GM21529 (cell line): ENCODE measurements around the gene CRHR2.
"Not testable (repeated sequence)": the region's sequence is repeated elsewhere in the genome, so short reads cannot be mapped to it uniquely, and the experiment has no call there.

Source experiments
- ATAC-seq: cut with Tn5 transposase; IDR thresholded peaks from one replicate; pipeline ENCODE4 v1.9.1; 2021; ENCODE audit not compliant: unreplicated experiment

Gene CRHR2

GRCh38 chr7:30682212-30683083, at the start of gene CRHR2:
Gene CRHR2 (minus strand): TSS chr7:30682456. CDS start chr7:30682280, 176 bp downstream.
- ATAC-seq, result no peak

DNA sequence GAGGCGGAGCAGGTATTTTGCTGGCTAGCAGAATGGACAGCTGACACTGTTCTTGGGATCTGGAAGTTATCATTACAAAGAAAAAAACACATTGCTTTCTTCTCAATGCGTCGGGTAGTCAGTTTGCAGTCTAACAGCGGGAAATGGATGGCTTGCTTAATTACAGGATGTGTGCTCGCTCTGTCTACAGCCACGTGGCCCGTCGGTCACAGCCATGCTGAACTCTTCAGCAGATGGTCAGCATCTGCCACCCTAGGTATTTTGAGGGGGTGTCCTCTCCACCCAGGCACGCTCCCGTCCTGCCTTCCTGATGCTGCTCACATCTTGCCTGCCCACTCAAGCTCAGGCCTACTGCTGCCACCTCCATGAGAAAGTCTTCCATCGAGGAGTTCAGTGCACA, 49.3 kb upstream of the CRHR2 start:
- ATAC-seq, result no peak

DNA sequence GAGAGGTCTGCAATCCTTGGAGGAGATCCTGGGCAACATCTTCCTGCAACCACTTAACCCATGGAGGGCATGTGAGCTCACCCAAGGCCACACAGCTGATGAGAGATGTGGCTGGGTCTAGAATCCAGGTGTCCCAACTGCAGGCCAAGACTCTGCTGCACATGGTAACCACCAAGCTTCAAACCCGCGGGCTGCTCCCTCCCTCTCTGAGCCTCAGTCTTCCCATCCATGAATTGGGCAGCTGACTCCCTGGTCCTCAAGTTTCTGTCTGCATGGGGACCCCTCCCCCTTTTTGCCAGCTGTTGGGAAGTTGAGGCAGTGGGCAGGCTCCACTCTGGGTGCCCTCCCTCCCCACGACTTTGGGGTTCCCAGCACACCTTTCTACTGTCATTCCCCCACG, 48.7 kb upstream of the CRHR2 start:
- ATAC-seq, result no peak

GRCh38 chr7:30730097-30730496, 47.8 kb upstream of the CRHR2 start:
- ATAC-seq, result no peak

DNA sequence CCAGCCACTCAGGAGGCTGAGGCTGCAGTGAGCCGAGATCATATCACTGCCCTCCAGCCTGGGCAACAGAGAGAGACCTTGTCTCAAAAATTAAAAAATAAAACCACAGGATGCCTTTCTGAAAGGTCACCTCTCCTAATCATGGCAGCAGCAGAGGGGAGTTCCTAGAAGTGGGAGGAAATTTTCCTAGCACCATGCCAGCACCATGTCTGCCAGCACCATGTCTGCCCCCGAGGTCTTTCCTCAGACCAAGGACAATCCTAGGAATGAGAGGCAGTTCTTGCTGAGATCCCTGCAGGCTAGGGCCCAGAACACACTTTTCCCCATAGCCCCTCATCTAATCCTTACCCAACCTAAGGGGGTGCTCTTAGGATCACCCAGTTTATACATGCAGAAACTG, 47.4 kb upstream of the CRHR2 start:
- no peak for ATAC-seq

GRCh38 chr7:30728591-30729100, 46.4 kb upstream of the CRHR2 start:
- ATAC-seq, result no peak

DNA sequence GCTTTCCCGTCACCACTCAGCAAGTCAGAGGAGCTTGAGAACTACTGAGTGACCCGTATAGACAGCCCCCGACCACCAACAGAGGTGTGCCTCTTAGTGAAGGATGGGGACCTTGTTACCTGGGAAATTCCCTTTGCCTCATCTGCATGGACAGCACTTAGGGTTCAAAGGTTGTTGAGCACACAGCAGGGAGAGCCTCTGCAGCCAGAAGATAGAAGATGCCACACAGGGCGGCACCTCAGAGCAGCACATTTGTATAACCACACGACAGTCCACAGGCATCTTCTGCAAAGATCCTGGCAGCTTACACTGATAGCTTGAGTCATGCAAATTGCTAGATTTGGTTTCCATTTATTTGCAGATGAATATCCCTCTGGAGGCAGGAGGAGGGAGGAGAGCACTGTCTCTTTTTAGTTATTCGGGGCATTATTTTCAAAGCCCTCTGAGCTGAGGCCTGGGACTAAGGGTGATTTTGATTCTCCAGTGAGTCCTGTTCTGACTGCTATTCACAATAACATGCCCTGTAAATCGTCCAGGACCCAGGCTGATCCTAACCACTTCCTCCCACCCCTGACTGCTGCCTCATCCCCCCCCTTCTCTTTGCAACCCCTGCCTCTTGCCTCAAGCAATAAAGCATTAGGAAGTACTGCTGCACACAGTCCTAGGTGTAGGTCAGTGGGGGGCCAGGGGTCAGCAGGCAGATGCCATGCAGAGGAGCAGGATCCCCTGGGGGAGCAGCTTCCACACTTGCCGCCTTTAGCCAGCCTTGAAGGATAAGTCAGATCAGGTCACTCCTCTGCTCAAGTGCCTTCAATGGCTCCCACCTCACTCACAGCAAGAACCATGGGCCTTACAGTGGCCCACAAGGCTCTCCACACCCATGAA, 45.0 kb upstream of the CRHR2 start:
- peak; percentile 54 for ATAC-seq

DNA sequence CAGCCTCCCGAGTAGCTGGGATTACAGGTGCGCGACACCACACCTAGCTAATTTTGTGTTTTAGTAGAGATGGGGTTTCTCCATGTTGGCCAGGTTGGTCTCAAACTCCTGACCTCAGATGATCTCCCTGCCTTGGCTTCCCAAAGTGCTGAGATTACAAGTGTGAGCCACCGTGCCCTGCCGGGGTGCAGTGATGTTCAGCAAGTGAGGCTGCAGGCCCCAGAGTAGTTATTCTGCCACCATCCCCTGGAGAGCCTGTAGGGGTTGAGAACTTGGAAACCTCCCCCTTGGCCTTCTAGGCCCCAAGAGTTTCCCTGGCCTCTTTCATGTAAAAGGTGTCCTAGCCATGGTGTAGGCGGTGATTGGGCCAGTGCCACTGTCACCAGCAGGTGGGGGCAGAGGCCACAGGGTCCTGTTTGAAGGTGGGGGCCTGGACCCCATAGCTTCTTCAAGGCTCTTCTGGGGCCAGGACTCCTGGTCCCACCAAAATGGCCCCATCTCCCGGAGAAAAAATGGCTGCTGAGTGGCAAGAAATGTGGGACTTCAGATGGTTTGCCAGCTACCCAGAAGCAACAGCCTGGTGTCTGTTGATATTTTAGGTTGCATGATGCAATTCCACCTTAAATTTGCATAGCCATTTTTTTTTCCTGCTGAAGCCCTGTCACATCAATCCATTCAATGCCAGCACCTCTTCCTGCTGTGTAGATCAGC, 44.2 kb upstream of the CRHR2 start:
- no peak for ATAC-seq

DNA sequence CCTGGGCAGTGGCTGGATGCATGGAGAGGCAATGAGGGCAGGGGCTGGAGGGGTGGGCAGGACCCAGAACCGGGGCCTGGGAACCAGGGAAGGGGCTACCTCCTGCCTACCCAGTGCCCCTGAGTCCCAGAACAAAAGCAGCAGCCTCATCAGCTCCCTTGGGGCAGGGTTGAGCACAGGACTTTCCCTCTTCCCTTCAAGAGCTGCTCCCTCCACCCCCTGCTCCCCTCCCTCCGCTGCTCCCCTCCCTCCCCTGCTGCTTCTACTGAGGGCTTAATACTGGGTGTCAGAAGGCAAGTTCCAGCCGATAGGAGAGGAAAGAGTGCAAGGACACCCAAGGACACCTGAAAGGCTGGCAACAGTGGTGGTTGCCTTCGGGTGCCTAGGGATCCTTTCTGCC, 41.5 kb upstream of the CRHR2 start:
- no peak for ATAC-seq

DNA sequence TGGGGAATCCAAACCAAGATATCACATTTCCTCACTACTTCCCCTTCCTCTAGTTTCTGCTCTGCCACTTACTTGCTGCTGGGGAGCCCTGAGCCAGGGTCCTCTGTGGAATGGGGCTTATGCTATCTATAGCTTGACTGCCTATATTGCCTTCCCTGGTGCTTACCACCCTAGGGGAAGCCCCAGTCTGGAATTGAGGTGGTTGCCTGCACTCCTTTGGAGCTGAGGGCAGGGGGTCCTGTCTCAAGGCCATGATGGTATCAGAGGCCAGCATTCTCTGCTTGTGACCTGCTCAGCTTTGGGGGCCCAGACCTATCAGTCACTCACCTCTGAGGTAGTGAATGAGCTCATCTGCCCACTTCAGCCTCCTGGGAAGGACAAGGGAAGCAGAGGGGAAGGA, 40.4 kb upstream of the CRHR2 start:
- ATAC-seq, result no peak

DNA sequence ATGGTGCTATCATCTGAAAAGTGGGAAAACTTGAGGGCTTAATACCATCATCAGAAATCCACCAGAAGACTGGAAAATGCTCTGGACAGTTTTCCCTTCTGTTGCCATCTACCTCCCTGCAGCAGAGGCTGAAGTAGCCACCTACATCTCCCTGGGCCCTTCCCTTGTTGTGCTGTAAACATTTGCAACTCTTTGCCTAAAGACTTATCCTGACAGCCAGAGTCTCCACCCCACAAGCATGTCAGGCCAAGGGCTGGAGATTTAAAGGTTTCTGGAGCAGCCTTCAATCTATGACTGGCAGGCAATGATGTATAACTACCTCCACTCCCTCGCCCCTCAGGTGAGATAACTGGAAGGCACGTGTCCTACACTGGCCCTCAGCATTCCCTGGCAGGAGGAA, 39.9 kb upstream of the CRHR2 start:
- no peak for ATAC-seq

- no peak for ATAC-seq
These were observed 39.0 kb upstream of the CRHR2 start for GRCh38 chr7:30721211-30721610.

DNA sequence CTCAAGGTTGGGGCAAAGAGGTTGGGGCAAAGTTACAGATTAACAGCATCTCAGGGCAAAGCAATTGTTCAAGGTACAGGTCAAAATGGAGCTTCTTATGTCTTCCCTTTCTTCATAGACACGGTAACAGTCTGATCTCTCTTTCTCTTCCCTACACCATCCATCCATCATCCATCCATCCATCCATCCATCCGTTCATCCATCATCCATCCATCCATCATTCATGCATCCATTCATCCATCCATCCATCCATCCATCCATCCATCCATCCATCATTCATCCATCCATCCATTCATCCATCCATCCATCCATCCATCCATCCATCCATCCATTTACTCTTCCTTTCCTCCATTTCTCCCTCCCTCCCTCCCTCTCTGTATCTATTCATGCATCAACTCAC, 37.2 kb upstream of the CRHR2 start:
- not testable (repeated sequence) for ATAC-seq

- no peak for ATAC-seq
These were observed 34.9 kb upstream of the CRHR2 start for GRCh38 chr7:30717181-30717580.

DNA sequence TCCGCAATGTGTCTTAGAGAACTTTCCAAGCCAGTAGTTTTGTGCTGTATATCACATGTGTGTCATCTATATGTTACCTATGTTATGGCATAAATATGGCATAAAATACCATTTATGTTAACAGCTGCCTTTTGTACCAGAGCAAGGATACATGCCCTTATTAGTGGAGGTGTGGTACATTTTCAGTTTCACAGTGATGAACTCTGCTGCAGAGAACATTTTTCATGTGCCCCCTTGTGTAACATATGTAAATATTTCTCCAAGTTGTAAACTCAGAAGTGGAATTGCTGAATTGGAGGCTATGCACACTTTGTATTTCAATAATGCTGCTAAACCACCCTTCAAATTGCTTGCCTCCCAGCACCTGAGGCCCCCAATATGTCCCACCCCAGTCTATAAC, 31.9 kb upstream of the CRHR2 start:
- ATAC-seq, result no peak

GRCh38 chr7:30713392-30713791, 31.1 kb upstream of the CRHR2 start:
- no peak for ATAC-seq

- ATAC-seq, result no peak
These were observed 28.4 kb upstream of the CRHR2 start for GRCh38 chr7:30710669-30711068.

DNA sequence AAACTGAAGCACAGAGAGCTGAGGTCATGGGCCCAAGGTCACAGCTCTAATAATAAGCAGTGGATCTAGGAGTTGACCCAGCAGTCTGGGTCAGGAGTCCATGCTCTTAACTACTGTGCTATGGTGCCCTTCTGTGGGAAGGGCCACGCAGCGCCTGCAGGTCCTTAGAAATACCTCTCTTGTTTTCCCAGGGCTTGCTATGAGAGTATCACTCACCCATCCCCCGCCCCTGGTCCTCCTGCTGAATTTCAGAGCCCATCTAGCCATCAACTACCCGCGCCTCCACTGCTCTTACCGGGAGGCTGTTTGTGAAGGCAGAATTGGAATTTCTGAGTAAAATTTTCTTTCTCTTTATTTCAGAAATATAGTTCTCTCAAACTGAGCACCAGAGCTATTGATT, 27.3 kb upstream of the CRHR2 start:
- no peak for ATAC-seq

DNA sequence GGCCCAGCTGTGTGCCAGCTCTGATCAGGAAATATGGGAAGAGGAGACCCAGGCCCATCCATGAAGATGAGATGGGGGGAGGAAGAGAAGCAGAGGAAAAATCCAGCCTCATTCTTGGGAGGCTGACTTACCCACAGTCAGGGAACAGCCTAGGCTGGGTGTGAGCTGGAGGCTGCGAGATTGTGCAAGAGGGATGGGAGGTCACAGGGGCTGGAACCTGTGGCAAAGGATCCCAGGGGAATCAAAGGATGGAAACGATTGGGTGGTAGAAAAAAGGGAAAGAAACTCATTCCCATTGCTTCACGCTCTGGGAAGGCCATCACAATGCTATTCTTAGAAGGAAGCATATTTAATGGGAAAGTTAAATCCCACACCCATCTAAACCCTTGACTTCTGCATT, 26.7 kb upstream of the CRHR2 start:
- ATAC-seq, result no peak

- ATAC-seq, result no peak
These were observed 26.2 kb upstream of the CRHR2 start for GRCh38 chr7:30708412-30708811.
